ENCODE measurements around the gene MAP3K20. TPM values are rescaled to one million over a fixed set of nuclear protein-coding genes. Genes with fewer than 3 reads are reported as not detected.

MAP3K20 gene
- total RNA-seq, 3 donors from 2014 or later: 34.8 to 67.0 (median 42.9) TPM

- Histone ChIP-seq H3K4me3 (no peak overlapping the region), H3K9me3 (no peaks in the 10 kb centered on the region), H3K27me3 (no peaks in the 10 kb centered on the region), H3K36me3 (no peaks in the 10 kb centered on the region), H3K4me1 (no peaks in the 10 kb centered on the region), H3K27ac (no peak overlapping the region)
- TF ChIP-seq POLR2AphosphoS5 (IDR thresholded peaks at IDR 0.05): no peak
- TF ChIP-seq, protein P1, sequence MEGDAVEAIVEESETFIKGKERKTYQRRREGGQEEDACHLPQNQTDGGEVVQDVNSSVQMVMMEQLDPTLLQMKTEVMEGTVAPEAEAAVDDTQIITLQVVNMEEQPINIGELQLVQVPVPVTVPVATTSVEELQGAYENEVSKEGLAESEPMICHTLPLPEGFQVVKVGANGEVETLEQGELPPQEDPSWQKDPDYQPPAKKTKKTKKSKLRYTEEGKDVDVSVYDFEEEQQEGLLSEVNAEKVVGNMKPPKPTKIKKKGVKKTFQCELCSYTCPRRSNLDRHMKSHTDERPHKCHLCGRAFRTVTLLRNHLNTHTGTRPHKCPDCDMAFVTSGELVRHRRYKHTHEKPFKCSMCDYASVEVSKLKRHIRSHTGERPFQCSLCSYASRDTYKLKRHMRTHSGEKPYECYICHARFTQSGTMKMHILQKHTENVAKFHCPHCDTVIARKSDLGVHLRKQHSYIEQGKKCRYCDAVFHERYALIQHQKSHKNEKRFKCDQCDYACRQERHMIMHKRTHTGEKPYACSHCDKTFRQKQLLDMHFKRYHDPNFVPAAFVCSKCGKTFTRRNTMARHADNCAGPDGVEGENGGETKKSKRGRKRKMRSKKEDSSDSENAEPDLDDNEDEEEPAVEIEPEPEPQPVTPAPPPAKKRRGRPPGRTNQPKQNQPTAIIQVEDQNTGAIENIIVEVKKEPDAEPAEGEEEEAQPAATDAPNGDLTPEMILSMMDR (IDR thresholded peaks at IDR 0.05): no peak
- TF ChIP-seq POLR2A (IDR thresholded peaks at IDR 0.05): no peak
- no peak for DNase-seq (ENCODE audit: low spot score in 2 of 2)
- intact Hi-C loops (cut with DNase I; ENCODE audit: low total_unique reads): no loop called here
Observed at GRCh38 chr2:173056705-173057364, 18.8 kb upstream of the MAP3K20 start.

GRCh38 chr2:173058097-173058496, 17.5 kb upstream of the MAP3K20 start:
- Histone ChIP-seq H3K36me3 (no peaks in the 10 kb centered on the region), H3K27me3 (no peaks in the 10 kb centered on the region), H3K4me1 (no peaks in the 10 kb centered on the region), H3K27ac (no peak overlapping the region), H3K9me3 (no peaks in the 10 kb centered on the region), H3K4me3 (no peak overlapping the region)
- peak in 1 of 3 donors; percentile 13 for TF ChIP-seq POLR2AphosphoS5 (IDR thresholded peaks at IDR 0.05)
- TF ChIP-seq, protein P1 (IDR thresholded peaks at IDR 0.05): no peak
- TF ChIP-seq POLR2A (IDR thresholded peaks at IDR 0.05): no peak
- intact Hi-C loops (cut with DNase I; ENCODE audit: low total_unique reads): no loop called here
- no peak for DNase-seq (ENCODE audit: low spot score in 2 of 2)

GRCh38 chr2:173058673-173059072, 17.0 kb upstream of the MAP3K20 start:
- Histone ChIP-seq H3K27ac (peak overlapping the region in 1 of 2 donors; percentile 8), H3K9me3 (no peaks in the 10 kb centered on the region), H3K36me3 (no peaks in the 10 kb centered on the region), H3K4me1 (no peaks in the 10 kb centered on the region), H3K27me3 (no peaks in the 10 kb centered on the region), H3K4me3 (no peak overlapping the region)
- intact Hi-C loops (cut with DNase I; ENCODE audit: low total_unique reads): no loop called here
- no peak for DNase-seq (ENCODE audit: low spot score in 2 of 2)
- TF ChIP-seq, protein P1 (IDR thresholded peaks at IDR 0.05): no peak
- TF ChIP-seq POLR2A (IDR thresholded peaks at IDR 0.05): no peak
- no peak for TF ChIP-seq POLR2AphosphoS5 (IDR thresholded peaks at IDR 0.05)

DNA sequence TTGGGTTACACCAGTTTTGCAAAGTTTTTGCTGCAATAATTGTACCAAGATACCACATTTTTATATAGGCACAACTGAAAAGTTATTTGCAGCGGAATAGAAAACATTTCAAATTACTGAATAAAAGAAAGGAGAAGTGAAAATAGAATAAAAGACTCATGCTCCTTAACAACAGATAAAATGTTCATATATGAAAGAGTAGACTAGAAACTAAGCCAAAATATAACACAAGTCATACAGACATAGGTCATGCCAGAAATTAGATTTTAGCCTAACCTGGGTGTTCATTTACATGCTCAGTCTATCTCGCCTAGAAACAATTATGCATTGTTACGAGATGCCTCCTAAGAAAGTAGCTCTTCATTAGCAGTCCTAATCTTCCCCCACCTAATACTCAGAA, 16.4 kb upstream of the MAP3K20 start:
- peak overlapping the region; percentile 13 to 23 for H3K27ac ChIP-seq
- no peaks in the 10 kb centered on the region for H3K27me3 ChIP-seq
- intact Hi-C loops (cut with DNase I; ENCODE audit: low total_unique reads): no loop called here
- no peak for DNase-seq (ENCODE audit: low spot score in 2 of 2)
- H3K9me3 ChIP-seq: no peaks in the 10 kb centered on the region
- no peaks in the 10 kb centered on the region for H3K4me1 ChIP-seq
- TF ChIP-seq POLR2AphosphoS5 (IDR thresholded peaks at IDR 0.05) (no peak), POLR2A (IDR thresholded peaks at IDR 0.05) (no peak)
- TF ChIP-seq, protein P1 (IDR thresholded peaks at IDR 0.05): no peak
- H3K36me3 ChIP-seq: no peaks in the 10 kb centered on the region
- no peak overlapping the region for H3K4me3 ChIP-seq

GRCh38 chr2:173059971-173060461, 15.6 kb upstream of the MAP3K20 start:
- peak in 1 of 3 donors; percentile 45 for TF ChIP-seq POLR2AphosphoS5 (IDR thresholded peaks at IDR 0.05)
- no peak for TF ChIP-seq POLR2A (IDR thresholded peaks at IDR 0.05)
- intact Hi-C loops (cut with DNase I; ENCODE audit: low total_unique reads): no loop called here
- Histone ChIP-seq H3K27me3 (no peaks in the 10 kb centered on the region), H3K4me3 (no peak overlapping the region), H3K4me1 (no peaks in the 10 kb centered on the region), H3K27ac (peak overlapping the region; percentile 13 to 46), H3K9me3 (no peaks in the 10 kb centered on the region), H3K36me3 (no peaks in the 10 kb centered on the region)
- DNase-seq (ENCODE audit: low spot score in 2 of 2): no peak
